ENCODE measurements around the gene ASPG.

The ASPG gene

GRCh38 chr14:104085032-104085888, at the start of gene ASPG:
Gene ASPG, plus strand, starts transcription at chr14:104085700. Its CDS starts 71 bp downstream, at chr14:104085771.
- DNase-seq (ENCODE audit: low spot score), result no peak

- DNase-seq (ENCODE audit: low spot score), result no peak
Measured at GRCh38 chr14:104036212-104036611, 49.3 kb upstream of the ASPG start.

- no peak for DNase-seq (ENCODE audit: low spot score)
Measured at GRCh38 chr14:104037074-104037473, 48.4 kb upstream of the ASPG start.

- no peak for DNase-seq (ENCODE audit: low spot score)
Measured at GRCh38 chr14:104037903-104038302, 47.6 kb upstream of the ASPG start.

GRCh38 chr14:104039214-104039613, 46.3 kb upstream of the ASPG start:
- DNase-seq (ENCODE audit: low spot score), result no peak

- no peak for DNase-seq (ENCODE audit: low spot score)
Measured at GRCh38 chr14:104040539-104040938, 45.0 kb upstream of the ASPG start.

GRCh38 chr14:104041430-104042104, 43.9 kb upstream of the ASPG start:
- DNase-seq (ENCODE audit: low spot score), result no peak

- DNase-seq (ENCODE audit: low spot score), result no peak
Measured at GRCh38 chr14:104044016-104044415, 41.5 kb upstream of the ASPG start.

GRCh38 chr14:104047761-104048160, 37.7 kb upstream of the ASPG start:
- DNase-seq (ENCODE audit: low spot score), result no peak

- DNase-seq (ENCODE audit: low spot score), result no peak
Measured at GRCh38 chr14:104048758-104049507, 36.6 kb upstream of the ASPG start.

- no peak for DNase-seq (ENCODE audit: low spot score)
Measured at GRCh38 chr14:104049576-104050240, 35.8 kb upstream of the ASPG start.

- DNase-seq (ENCODE audit: low spot score), result no peak
Measured at GRCh38 chr14:104051092-104051813, 34.2 kb upstream of the ASPG start.

- DNase-seq (ENCODE audit: low spot score), result no peak
Measured at GRCh38 chr14:104054222-104054905, 31.1 kb upstream of the ASPG start.

GRCh38 chr14:104062281-104062680, 23.2 kb upstream of the ASPG start:
- DNase-seq (ENCODE audit: low spot score), result no peak

GRCh38 chr14:104064003-104064402, 21.5 kb upstream of the ASPG start:
- no peak for DNase-seq (ENCODE audit: low spot score)

- DNase-seq (ENCODE audit: low spot score), result no peak
Measured at GRCh38 chr14:104066279-104066678, 19.2 kb upstream of the ASPG start.

GRCh38 chr14:104066719-104067295, 18.7 kb upstream of the ASPG start:
- DNase-seq (ENCODE audit: low spot score), result no peak

- DNase-seq (ENCODE audit: low spot score), result no peak
Measured at GRCh38 chr14:104069541-104069940, 16.0 kb upstream of the ASPG start.

GRCh38 chr14:104072586-104072985, 12.9 kb upstream of the ASPG start:
- DNase-seq (ENCODE audit: low spot score), result peak; percentile 20

- no peak for DNase-seq (ENCODE audit: low spot score)
Measured at GRCh38 chr14:104073764-104074163, 11.7 kb upstream of the ASPG start.

Measured in RKO (cell line).